CD4-positive, alpha-beta T cell treated with Interleukin-6 at 100 ng/mL for 8 hours (primary cell): ENCODE results near the gene SFMBT1.
"Not testable (repeated sequence)": the region's sequence is repeated elsewhere in the genome, so short reads cannot be mapped to it uniquely, and the experiment has no call there.

Experiments used
- DNase-seq: peaks from one replicate; pipeline ENCODE4 v3.0.0-alpha.2; 2020; ENCODE audit warnings: mixed read lengths, low spot score

The SFMBT1 gene

GRCh38 chr3:53038679-53039375, 7.0 kb downstream of the SFMBT1 start:
- no peak for DNase-seq

- no peak for DNase-seq
Measured at GRCh38 chr3:53035825-53036619, 9.9 kb downstream of the SFMBT1 start.

GRCh38 chr3:53035018-53035417, 10.9 kb downstream of the SFMBT1 start:
- DNase-seq = not testable (repeated sequence)

GRCh38 chr3:53034411-53034810, 11.5 kb downstream of the SFMBT1 start:
- not testable (repeated sequence) for DNase-seq

GRCh38 chr3:53032609-53033008, 13.3 kb downstream of the SFMBT1 start:
- no peak for DNase-seq

GRCh38 chr3:53030619-53031449, 15.0 kb downstream of the SFMBT1 start:
- DNase-seq = peak; percentile 64

GRCh38 chr3:53028641-53029040, 17.2 kb downstream of the SFMBT1 start:
- no peak for DNase-seq

- DNase-seq = no peak
Measured at GRCh38 chr3:53027254-53027844, 18.5 kb downstream of the SFMBT1 start.

- no peak for DNase-seq
Measured at GRCh38 chr3:53026382-53027162, 19.3 kb downstream of the SFMBT1 start.

- DNase-seq = no peak
Measured at GRCh38 chr3:53024315-53024714, 21.6 kb downstream of the SFMBT1 start.

- DNase-seq = no peak
Measured at GRCh38 chr3:53023072-53023823, 22.6 kb downstream of the SFMBT1 start.

- DNase-seq = no peak
Measured at GRCh38 chr3:53022647-53023046, 23.2 kb downstream of the SFMBT1 start.

GRCh38 chr3:53016236-53016635, 29.6 kb downstream of the SFMBT1 start:
- no peak for DNase-seq

GRCh38 chr3:53011324-53011723, 34.5 kb downstream of the SFMBT1 start:
- DNase-seq = no peak

- no peak for DNase-seq
Measured at GRCh38 chr3:53009826-53010539, 35.9 kb downstream of the SFMBT1 start.

- no peak for DNase-seq
Measured at GRCh38 chr3:53008932-53009331, 36.9 kb downstream of the SFMBT1 start.

- DNase-seq = no peak
Measured at GRCh38 chr3:53005854-53006513, 39.9 kb downstream of the SFMBT1 start.

- no peak for DNase-seq
Measured at GRCh38 chr3:53005338-53005737, 40.5 kb downstream of the SFMBT1 start.

GRCh38 chr3:53003320-53003719, 42.6 kb downstream of the SFMBT1 start:
- no peak for DNase-seq
